Germinal center (tissue), 1 donor: ENCODE measurements around the gene ARHGAP25.
A peak's percentile ranks its signal among the peaks of the same experiment; 100 is the strongest.
"Not testable (repeated sequence)": the region's sequence is repeated elsewhere in the genome, so short reads cannot be mapped to it uniquely, and the experiment has no call there.

Experiments
- DNase-seq: peaks from one replicate; pipeline ENCODE4 v3.0.0; 2012; ENCODE audit warnings: mixed read lengths, low spot score

Gene ARHGAP25

GRCh38 chr2:68800027-68800401, 65.4 kb downstream of the ARHGAP25 start:
- DNase-seq = no peak

DNA sequence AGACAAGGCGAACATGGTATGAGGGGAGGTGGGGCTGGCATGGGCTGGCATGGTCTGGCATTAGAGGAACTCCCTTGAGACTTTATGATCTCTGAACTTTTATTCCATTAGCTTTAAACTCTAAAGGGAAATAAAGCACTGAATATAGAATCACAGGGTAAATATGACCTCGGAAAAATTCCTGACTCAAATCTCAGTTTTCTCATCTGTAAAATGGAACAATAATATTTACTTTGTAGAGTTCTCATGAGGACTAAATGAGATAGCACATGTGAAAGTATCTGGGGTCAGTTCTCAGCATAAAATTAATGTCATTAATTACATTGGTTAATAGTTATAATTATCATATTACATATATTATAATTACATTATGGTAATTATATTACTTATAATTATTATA, 65.9 kb downstream of the ARHGAP25 start:
- no peak for DNase-seq

DNA sequence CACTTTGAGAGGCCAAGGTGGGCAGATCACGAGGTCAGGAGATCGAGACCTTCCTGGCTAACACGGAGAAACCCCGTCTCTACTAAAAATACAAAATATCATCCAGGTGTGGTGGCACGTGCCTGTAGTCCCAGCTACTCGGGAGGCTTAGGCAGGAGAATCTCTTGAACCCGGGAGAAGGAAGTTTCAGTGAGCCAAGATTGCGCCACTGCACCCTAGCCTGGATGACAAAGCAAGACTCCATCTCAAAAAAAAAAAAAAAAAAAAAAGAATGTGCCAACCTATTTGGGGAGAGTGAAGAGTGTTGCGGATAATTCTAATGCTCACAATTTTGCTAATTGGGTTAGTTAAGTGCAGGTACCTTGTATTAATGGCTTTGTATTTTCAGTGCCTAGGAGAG, 67.5 kb downstream of the ARHGAP25 start:
- not testable (repeated sequence) for DNase-seq

DNA sequence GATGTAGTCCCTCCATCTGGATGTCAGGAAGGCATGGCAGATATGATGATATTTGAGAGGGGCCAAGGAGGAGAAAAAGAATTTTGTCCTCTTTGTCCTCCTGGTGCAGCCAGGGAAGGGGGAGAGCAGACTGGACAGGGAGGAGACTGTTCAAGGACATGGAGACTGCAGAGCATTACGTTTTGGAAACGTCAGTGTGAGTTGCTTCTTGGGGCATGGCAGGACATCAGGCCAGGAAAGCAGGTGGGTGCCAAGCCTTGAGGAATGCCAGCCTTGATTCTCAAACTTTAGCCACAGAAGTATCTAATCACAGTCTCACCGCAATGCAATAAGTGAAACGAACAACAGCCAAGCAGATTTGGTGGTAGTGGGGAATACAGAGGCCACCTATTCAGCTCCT, 70.4 kb downstream of the ARHGAP25 start:
- DNase-seq = no peak

DNA sequence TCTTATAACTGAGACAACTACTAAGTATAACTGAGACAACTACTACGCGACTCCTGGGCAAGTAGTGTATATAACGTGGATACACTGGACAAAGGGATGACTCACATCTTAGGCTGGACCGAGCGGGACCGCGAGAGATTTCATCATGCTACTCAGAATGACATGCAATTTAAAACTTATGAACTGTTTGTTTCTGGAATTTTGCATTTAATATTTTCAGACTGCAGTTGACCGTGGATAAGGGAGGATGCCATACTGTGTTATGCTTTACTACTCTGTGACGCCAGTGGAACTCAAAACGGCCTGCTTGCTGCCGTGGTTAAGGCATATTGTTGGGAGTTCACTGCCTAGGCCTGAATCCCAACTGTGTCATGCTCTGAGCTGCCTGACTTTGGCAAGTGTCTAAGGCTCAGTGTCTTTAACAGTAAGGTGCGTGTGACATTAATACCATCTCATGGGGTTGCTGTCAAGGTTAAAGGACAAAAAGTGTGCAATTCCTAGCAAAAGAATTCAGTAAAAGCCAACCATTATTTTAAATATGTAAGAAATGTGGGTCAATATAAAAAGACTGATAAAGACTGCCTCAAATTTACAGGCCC, 72.0 kb downstream of the ARHGAP25 start:
- DNase-seq = no peak

DNA sequence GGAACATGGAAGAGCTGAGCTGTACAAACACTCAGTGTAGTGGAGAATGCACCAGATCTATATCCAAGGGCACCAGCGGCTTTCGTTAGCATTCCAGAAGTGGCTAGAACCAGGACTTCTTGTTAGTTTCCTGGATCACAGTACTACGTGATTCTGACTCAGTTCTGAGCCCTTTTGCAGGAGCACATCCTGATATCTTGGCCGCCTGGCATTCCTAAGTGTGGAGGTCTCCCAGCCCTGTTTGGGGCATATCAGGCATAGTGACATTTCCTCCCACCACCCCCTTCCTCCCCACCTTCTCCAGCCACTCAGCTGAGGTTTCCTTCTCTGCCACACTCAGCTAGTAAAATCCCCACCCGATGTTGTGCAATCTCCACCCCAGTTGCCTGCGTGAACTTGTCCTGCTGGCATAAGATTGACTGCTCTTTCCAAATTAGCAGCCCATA, 73.2 kb downstream of the ARHGAP25 start:
- no peak for DNase-seq

GRCh38 chr2:68809324-68810240, 75.0 kb downstream of the ARHGAP25 start:
- no peak for DNase-seq

DNA sequence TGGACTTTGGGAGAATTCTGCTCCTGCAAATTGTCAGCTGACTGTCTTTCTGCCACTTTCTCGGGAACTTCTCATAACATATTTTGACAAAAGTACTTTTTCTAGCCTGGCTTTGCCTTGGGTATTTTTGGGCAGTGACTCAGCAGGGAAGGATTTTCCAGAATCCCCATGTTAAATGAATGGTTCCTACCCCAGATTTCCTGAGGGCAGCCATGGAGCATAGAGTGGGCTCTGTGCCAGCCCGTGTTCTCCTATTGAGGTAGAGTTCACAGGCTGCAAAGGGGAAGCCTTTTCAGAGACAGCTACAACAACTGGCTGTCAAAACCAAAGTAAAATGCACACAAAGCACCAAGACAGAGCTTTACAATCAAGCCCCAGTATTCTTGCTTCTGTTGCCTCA, 76.8 kb downstream of the ARHGAP25 start:
- no peak for DNase-seq

GRCh38 chr2:68812251-68812650, 77.6 kb downstream of the ARHGAP25 start:
- no peak for DNase-seq

- DNase-seq = no peak
Observed at GRCh38 chr2:68813596-68813995, 79.0 kb downstream of the ARHGAP25 start.

- DNase-seq = no peak
Observed at GRCh38 chr2:68817306-68817705, 82.7 kb downstream of the ARHGAP25 start.

GRCh38 chr2:68819556-68819955, 84.9 kb downstream of the ARHGAP25 start:
- no peak for DNase-seq

DNA sequence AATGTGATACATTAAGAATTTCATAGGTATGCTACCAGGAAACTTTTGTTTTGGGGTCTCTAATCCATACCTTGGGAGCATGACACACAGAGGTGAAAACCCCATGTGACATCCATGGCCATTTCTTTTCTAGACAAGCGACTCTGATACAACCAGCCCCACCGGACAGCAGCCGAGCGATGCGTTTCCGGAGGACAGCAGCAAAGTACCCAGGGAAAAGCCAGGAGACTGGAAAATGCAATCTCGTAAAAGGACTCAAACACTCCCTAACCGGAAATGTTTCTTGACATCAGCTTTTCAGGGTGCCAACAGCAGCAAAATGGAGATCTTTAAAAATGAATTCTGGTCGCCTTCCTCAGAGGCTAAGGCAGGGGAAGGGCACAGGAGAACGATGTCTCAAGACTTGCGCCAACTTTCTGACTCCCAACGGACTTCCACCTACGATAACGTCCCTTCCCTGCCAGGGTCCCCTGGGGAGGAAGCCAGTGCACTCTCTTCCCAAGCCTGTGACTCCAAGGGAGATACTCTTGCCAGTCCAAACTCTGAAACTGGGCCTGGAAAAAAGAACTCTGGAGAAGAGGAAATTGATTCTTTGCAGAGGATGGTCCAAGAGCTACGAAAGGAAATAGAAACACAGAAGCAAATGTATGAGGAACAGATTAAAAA, 87.7 kb downstream of the ARHGAP25 start:
- DNase-seq = no peak

- no peak for DNase-seq
Observed at GRCh38 chr2:68824831-68825230, 90.2 kb downstream of the ARHGAP25 start.

DNA sequence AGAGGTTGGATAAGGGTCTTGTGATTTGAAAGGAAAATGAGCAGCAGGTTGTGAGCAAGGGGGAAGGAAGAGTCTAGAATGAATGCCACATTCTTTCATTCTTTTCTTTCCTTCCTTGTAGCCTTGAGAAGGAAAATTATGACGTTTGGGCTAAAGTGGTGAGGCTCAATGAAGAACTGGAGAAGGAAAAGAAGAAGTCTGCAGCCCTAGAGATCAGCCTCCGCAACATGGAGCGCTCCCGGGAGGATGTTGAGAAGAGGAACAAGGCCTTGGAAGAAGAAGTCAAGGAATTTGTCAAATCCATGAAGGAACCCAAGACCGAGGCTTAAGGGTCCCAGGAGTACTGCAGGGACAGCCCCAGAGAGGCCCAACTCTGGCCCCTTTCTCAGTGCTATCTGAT, 91.3 kb downstream of the ARHGAP25 start:
- no peak for DNase-seq

DNA sequence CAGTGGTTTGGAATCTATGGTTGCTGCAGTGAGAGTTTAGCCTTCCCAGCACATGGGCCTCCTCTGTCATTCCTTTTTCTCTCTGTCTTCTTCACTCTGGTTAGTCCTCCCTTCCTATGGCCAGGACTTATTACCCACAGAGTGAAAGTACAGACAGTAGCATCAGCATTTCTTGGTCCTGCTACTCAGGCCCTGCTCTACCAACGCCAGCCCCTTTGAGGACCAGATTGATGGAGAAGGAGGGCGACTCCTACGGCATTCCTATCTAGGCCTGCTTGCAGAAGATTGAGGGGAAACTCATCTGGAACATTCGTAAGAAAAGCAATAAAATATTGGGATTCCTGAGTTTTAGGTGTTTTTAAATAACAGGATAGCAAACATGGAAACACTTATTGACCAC, 93.1 kb downstream of the ARHGAP25 start:
- no peak for DNase-seq

GRCh38 chr2:68828887-68829708, 94.5 kb downstream of the ARHGAP25 start:
- DNase-seq = peak; percentile 44

GRCh38 chr2:68829749-68830148, 95.1 kb downstream of the ARHGAP25 start:
- no peak for DNase-seq

DNA sequence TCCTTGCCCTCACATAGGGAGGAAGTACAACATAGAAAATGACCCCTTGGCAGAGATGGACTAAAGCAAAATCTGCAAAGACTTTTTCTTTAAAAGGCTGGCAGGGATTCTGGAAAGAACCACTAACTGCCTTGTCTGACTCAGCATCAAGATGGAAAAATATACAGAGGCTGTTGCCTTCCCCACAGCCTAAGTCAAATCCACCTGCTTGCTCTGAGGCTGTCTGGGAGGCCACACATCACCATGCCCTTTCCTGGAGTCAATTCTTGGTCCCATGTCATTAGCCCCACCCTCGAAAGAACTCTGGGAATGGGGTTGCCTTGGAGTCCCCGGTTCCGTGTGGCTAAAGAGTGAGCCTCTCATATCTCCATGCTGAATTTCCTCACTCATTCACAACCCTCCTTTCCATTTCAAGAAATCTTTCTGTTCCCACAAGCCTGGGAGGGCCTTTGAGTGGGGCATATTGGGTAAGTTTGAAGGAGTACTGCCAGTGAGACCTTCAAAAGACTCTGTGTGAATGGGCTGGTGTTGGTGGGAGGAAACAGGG, 97.1 kb downstream of the ARHGAP25 start:
- DNase-seq = no peak

- DNase-seq = peak; percentile 46
Observed at GRCh38 chr2:68832233-68832869, 97.7 kb downstream of the ARHGAP25 start.

DNA sequence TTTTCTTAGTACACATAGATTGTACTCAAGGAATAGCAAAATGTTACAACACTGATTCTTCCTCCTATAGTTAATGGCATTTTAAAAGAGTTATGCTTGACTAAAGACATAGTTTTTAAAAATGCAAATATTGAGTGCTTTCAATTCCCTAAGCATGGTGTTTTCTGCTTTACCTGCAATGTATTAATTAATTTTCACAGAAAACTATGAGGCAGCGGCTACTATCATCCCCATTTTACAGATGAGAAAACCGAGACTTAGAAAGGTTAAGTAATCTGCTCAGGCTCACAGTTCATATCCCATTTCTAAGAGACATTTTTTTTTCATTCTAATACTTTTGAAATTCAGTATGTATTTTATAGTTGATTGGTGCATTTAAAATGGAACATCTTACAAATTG, 98.6 kb downstream of the ARHGAP25 start:
- peak; percentile 32 for DNase-seq
